ENCODE results near the gene SUDS3. TPM values are rescaled to one million over a fixed set of nuclear protein-coding genes. Genes with fewer than 3 reads are reported as not detected.

The SUDS3 gene
- polyA plus RNA-seq, 1 donor from 2014 or later, result 67.9 TPM

- H2AFZ ChIP-seq (ENCODE audit: low read depth, low read length), result no peak overlapping the region
- no peak overlapping the region for H3K4me3 ChIP-seq (ENCODE audit: low read length)
- TF ChIP-seq EP300 (conservative IDR thresholded peaks at IDR 0.05; ENCODE audit: poor library complexity, severe bottlenecking), result no peak
- no peak for TF ChIP-seq RAD21 (conservative IDR thresholded peaks at IDR 0.05)
- TF ChIP-seq TAF1 (IDR thresholded peaks at IDR 0.05; ENCODE audit: low read depth), result no peak
- TF ChIP-seq CTCF (IDR thresholded peaks at IDR 0.05; ENCODE audit: poor library complexity, severe bottlenecking), result no peak
- no peak for TF ChIP-seq EZH2 (IDR thresholded peaks at IDR 0.05; ENCODE audit: borderline replicate concordance, insufficient read depth, low read length, poor library complexity, severe bottlenecking)
- TF ChIP-seq POLR2AphosphoS5 (IDR thresholded peaks at IDR 0.05), result no peak
- no peak for TF ChIP-seq SMC3 (conservative IDR thresholded peaks at IDR 0.05; ENCODE audit: poor library complexity)
- TF ChIP-seq MXI1 (conservative IDR thresholded peaks at IDR 0.05; ENCODE audit: poor library complexity, severe bottlenecking), result no peak
- TF ChIP-seq, protein P1, sequence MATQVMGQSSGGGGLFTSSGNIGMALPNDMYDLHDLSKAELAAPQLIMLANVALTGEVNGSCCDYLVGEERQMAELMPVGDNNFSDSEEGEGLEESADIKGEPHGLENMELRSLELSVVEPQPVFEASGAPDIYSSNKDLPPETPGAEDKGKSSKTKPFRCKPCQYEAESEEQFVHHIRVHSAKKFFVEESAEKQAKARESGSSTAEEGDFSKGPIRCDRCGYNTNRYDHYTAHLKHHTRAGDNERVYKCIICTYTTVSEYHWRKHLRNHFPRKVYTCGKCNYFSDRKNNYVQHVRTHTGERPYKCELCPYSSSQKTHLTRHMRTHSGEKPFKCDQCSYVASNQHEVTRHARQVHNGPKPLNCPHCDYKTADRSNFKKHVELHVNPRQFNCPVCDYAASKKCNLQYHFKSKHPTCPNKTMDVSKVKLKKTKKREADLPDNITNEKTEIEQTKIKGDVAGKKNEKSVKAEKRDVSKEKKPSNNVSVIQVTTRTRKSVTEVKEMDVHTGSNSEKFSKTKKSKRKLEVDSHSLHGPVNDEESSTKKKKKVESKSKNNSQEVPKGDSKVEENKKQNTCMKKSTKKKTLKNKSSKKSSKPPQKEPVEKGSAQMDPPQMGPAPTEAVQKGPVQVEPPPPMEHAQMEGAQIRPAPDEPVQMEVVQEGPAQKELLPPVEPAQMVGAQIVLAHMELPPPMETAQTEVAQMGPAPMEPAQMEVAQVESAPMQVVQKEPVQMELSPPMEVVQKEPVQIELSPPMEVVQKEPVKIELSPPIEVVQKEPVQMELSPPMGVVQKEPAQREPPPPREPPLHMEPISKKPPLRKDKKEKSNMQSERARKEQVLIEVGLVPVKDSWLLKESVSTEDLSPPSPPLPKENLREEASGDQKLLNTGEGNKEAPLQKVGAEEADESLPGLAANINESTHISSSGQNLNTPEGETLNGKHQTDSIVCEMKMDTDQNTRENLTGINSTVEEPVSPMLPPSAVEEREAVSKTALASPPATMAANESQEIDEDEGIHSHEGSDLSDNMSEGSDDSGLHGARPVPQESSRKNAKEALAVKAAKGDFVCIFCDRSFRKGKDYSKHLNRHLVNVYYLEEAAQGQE (IDR thresholded peaks at IDR 0.05; ENCODE audit: borderline replicate concordance), result no peak
Observed at GRCh38 chr12:118425364-118425763, 49.0 kb downstream of the SUDS3 start.

GRCh38 chr12:118427819-118428218 is 51.5 kb downstream of the SUDS3 start:
- Histone ChIP-seq H3K36me3 (ENCODE audit: insufficient read depth, low read length) (no peaks in the 10 kb centered on the region), H3K9me3 (ENCODE audit: low read length) (no peaks in the 10 kb centered on the region), H4K20me1 (ENCODE audit: insufficient read depth) (no peaks in the 10 kb centered on the region), H3K4me2 (ENCODE audit: low read length) (no peak overlapping the region), H2AFZ (ENCODE audit: low read depth, low read length) (no peak overlapping the region), H3F3A (ENCODE audit: insufficient read depth, low read length, poor library complexity, severe bottlenecking) (no peaks in the 10 kb centered on the region), H3K27me3 (ENCODE audit: insufficient read depth, low read depth, low read length) (no peaks in the 10 kb centered on the region), H3K79me2 (replicated peaks; ENCODE audit: insufficient read depth, low read length) (no peaks in the 10 kb centered on the region), H3K27ac (ENCODE audit: low read length) (no peak overlapping the region), H3K9me2 (ENCODE audit: insufficient read depth, low read length) (no peaks in the 10 kb centered on the region), H3K4me3 (ENCODE audit: low read length) (no peak overlapping the region), H3K9ac (ENCODE audit: low read length) (no peak overlapping the region)
- no peak for TF ChIP-seq RAD21 (conservative IDR thresholded peaks at IDR 0.05)
- TF ChIP-seq CTCF (IDR thresholded peaks at IDR 0.05; ENCODE audit: poor library complexity, severe bottlenecking), result no peak
- TF ChIP-seq MXI1 (conservative IDR thresholded peaks at IDR 0.05; ENCODE audit: poor library complexity, severe bottlenecking), result no peak
- TF ChIP-seq, protein P1 (IDR thresholded peaks at IDR 0.05; ENCODE audit: borderline replicate concordance), result no peak
- no peak for TF ChIP-seq POLR2AphosphoS5 (IDR thresholded peaks at IDR 0.05)
- TF ChIP-seq EZH2 (IDR thresholded peaks at IDR 0.05; ENCODE audit: borderline replicate concordance, insufficient read depth, low read length, poor library complexity, severe bottlenecking), result no peak
- TF ChIP-seq SMC3 (conservative IDR thresholded peaks at IDR 0.05; ENCODE audit: poor library complexity), result no peak
- no peak for TF ChIP-seq EP300 (conservative IDR thresholded peaks at IDR 0.05; ENCODE audit: poor library complexity, severe bottlenecking)
- no peak for TF ChIP-seq TAF1 (IDR thresholded peaks at IDR 0.05; ENCODE audit: low read depth)

More at GRCh38 chr12:118425364-118425763, 49.0 kb downstream of the SUDS3 start:
- Histone ChIP-seq H3K27ac (ENCODE audit: low read length) (no peak overlapping the region), H3K4me2 (ENCODE audit: low read length) (no peak overlapping the region), H4K20me1 (ENCODE audit: insufficient read depth) (no peaks in the 10 kb centered on the region), H3K9me2 (ENCODE audit: insufficient read depth, low read length) (no peaks in the 10 kb centered on the region), H3K79me2 (replicated peaks; ENCODE audit: insufficient read depth, low read length) (no peaks in the 10 kb centered on the region), H3K27me3 (ENCODE audit: insufficient read depth, low read depth, low read length) (no peaks in the 10 kb centered on the region), H3K9me3 (ENCODE audit: low read length) (no peaks in the 10 kb centered on the region), H3K36me3 (ENCODE audit: insufficient read depth, low read length) (no peaks in the 10 kb centered on the region), H3F3A (ENCODE audit: insufficient read depth, low read length, poor library complexity, severe bottlenecking) (no peaks in the 10 kb centered on the region), H3K9ac (ENCODE audit: low read length) (no peak overlapping the region)

Measured in neural cell (in vitro differentiated cells).